Measurements from ENCODE around the gene ARHGAP18.

- TF ChIP-seq CTCF (IDR thresholded peaks at IDR 0.05; ENCODE audit: low read depth, low read length, missing input control) (no peak), TAF1 (conservative IDR thresholded peaks at IDR 0.05) (no peak), YY1 (IDR thresholded peaks at IDR 0.05) (no peak), FOXA1 (IDR thresholded peaks at IDR 0.05) (no peak), SP1 (IDR thresholded peaks at IDR 0.05) (no peak), RAD21 (IDR thresholded peaks at IDR 0.05) (no peak), EGR1 (IDR thresholded peaks at IDR 0.05; ENCODE audit: low read depth in 2 of 2) (no peak), ATF3 (IDR thresholded peaks at IDR 0.05) (no peak), MAX (IDR thresholded peaks at IDR 0.05) (no peak), JUND (IDR thresholded peaks at IDR 0.05) (no peak), REST (IDR thresholded peaks at IDR 0.05) (no peak), RXRA (IDR thresholded peaks at IDR 0.05) (no peak)
Observed at GRCh38 chr6:129754750-129755149, 44.8 kb upstream of the ARHGAP18 start.

Data from liver (tissue), 3 donors.